Measurements from ENCODE around the gene CCSER2. TPM values are rescaled to one million over a fixed set of nuclear protein-coding genes. Genes with fewer than 3 reads are reported as not detected.
"Not testable (repeated sequence)": the region's sequence is repeated elsewhere in the genome, so short reads cannot be mapped to it uniquely, and the experiment has no call there.

CCSER2 gene
- total RNA-seq: 10 to 100 TPM; 86.4 to 93.1 TPM

DNA sequence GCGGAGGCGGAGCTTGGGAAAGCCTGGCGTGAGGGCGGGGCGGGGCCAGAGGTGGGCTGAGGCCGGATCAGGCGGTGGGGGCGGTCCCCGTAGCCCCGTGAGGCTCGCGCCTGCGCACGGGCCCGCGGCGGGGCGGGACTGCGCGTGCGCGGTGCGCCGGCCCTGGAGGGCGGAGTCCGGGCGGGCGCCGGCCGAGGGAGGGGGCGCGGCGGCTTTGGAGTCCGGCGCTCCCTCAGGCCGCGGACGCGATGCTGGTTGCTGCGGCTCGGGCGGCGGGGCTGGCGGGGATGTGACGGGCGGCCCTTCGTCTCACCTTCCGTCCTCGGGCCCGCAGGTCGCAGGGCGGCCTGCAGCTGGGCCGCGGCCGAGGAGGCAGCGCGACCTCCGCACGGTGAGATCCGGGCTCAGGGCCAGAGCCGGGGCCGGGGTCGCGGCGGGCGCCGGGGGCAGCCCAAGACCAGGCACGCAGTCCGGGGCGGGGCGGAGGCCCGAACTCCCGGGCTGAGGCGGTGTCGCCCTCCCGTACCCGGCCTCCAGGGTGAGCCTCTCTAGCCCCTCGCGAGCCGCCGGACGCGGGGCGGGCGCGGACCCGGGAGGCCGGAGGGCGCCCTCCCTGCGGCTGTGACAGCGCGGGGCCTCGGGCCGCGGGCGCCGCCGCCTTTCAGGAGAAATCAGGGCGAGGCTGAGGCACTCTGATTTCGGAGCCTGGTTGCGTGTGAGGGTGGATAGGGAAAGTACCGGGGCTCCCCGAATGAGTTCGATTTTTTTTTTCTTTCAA lies at the start of gene CCSER2:
Gene CCSER2 (plus strand): TSS at position 172 of the 778 bp plus-strand sequence. CDS start 42,464 bp downstream, outside the sequence.
- Mint-ChIP-seq H3K27ac (peak within 1 kb of the TSS; percentile 99), H3K27me3 (peaks cover under 1% of the 10 kb centered on the region), H3K4me1 (peaks cover 35% of the 10 kb centered on the region), H3K36me3 (ENCODE audit: low read depth) (peaks cover 19% of the 10 kb centered on the region), H3K4me3 (peak within 1 kb of the TSS; percentile 86), H3K9me3 (peaks cover 2% of the 10 kb centered on the region)
- CTCF ChIA-PET: interaction anchor here (0.7 to 3.0 kb wide), 5 partner anchors 13 to 150 kb away, joined by 3 to 11 read pairs (median 3); no protein-coding TSS in a partner anchor
- POLR2A ChIA-PET: interaction anchor here (0.8 kb wide), 1 partner anchor 61 kb away, joined by 3 read pairs; no protein-coding TSS in a partner anchor
- DNase-seq: peak; percentile 90

DNA sequence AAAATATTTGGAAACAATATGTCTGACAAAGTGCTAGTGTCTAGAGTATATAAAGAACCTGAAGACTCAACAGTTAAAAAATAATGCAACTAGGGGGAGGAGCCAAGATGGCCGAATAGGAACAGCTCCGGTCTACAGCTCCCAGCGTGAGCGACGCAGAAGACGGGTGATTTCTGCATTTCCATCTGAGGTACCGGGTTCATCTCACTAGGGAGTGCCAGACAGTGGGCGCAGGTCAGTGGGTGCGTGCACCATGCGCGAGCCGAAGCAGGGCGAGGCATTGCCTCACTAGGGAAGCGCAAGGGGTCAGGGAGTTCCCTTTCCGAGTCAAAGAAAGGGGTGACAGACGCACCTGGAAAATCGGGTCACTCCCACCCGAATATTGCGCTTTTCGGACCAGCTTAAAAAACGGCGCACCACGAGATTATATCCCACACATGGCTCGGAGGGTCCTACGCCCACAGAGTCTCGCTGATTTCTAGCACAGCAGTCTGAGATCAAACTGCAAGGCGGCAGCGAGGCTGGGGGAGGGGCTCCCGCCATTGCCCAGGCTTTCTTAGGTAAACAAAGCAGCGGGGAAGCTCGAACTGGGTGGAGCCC lies 48.4 kb upstream of the CCSER2 start:
- CTCF ChIA-PET; H3K27ac Mint-ChIP-seq; H3K36me3 Mint-ChIP-seq (ENCODE audit: low read depth); H3K4me1 Mint-ChIP-seq; POLR2A ChIA-PET; H3K9me3 Mint-ChIP-seq; H3K4me3 Mint-ChIP-seq; DNase-seq: not testable (repeated sequence)
- H3K27me3 Mint-ChIP-seq: peaks cover 32% of the 10 kb centered on the region

GRCh38 chr10:84286695-84287094 lies 41.7 kb upstream of the CCSER2 start:
- no peak for DNase-seq
- Mint-ChIP-seq H3K27me3 (peaks cover 26% of the 10 kb centered on the region), H3K36me3 (ENCODE audit: low read depth) (no peaks in the 10 kb centered on the region)

DNA sequence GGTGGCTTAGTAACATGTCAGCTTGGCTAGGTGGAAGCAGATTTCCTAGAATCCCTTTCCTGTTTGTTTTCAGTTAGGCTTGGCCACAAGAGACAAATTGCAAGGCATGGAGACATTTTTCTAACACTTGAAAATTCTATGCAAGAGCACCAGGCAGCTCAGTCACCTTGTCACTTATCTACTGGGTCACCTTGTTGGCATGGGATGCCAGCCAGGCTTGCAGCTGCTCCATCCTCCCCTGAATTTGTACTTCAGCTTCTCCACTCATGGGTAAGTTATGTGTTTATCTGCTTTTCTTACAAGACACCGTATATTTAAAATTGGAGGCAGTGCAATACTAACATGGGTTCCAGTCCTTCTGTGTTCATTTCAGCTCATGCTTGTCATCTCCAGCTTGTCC lies 40.2 kb upstream of the CCSER2 start:
- peaks cover 6% of the 10 kb centered on the region for H3K4me1 Mint-ChIP-seq
- peaks cover 26% of the 10 kb centered on the region for H3K27me3 Mint-ChIP-seq
- DNase-seq: no peak
- H3K36me3 Mint-ChIP-seq (ENCODE audit: low read depth): no peaks in the 10 kb centered on the region
- no peak overlapping the region for H3K27ac Mint-ChIP-seq
- no peaks in the 10 kb centered on the region for H3K9me3 Mint-ChIP-seq
- ChIA-PET CTCF (interaction anchor here (1.6 to 2.6 kb wide), 3 partner anchors 16 to 24 kb away, joined by 3 to 10 read pairs (median 5); no protein-coding TSS in a partner anchor), POLR2A (no interaction called here)
- no peak overlapping the region for H3K4me3 Mint-ChIP-seq

More at GRCh38 chr10:84286695-84287094, 41.7 kb upstream of the CCSER2 start:
- Mint-ChIP-seq H3K9me3 (no peaks in the 10 kb centered on the region), H3K27ac (no peak overlapping the region), H3K4me1 (peaks cover 5% of the 10 kb centered on the region), H3K4me3 (no peak overlapping the region)
- ChIA-PET CTCF (interaction anchor here (2.4 kb wide), 1 partner anchor 18 kb away, joined by 5 read pairs; no protein-coding TSS in a partner anchor), POLR2A (no interaction called here)

DNA sequence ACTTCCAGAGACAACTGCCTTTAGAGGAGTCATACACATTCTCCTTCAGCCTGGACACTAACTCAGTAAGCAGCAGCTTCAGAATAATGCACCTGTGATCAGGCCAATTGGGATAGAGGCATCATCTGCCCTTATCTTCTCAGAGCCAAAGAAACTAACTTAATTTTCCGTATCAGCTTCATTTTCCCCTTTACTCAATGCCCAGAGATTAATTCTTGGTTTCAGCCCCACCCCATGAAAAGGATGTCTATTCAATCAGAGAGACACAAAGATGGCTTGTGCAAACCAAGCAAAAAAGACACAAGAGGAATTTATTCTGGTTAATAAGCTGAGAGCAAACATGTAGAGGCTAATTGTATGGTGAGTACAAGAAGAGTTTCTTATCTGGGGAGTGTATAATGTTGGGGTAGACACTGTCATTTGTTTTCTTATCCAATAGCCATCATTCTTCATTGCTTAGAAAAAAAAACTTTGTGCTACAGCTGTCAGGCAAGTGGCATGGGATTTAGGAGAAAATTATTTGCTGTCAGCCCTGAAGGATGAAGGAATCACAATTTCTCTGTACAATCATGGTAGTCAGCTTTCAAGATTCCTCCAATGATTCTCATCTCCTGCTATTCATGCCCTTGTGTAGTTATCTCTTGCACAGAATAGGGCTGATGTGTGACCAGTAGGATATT lies 38.7 kb upstream of the CCSER2 start:
- Mint-ChIP-seq H3K27ac (no peak overlapping the region), H3K9me3 (no peaks in the 10 kb centered on the region), H3K4me1 (peaks cover 21% of the 10 kb centered on the region), H3K36me3 (ENCODE audit: low read depth) (no peaks in the 10 kb centered on the region), H3K27me3 (peaks cover 26% of the 10 kb centered on the region), H3K4me3 (no peak overlapping the region)
- POLR2A ChIA-PET: no interaction called here
- DNase-seq: no peak
- CTCF ChIA-PET: interaction anchor here (0.6 to 2.6 kb wide), 3 partner anchors 12 to 402 kb away, joined by 3 to 10 read pairs (median 3); no protein-coding TSS in a partner anchor

DNA sequence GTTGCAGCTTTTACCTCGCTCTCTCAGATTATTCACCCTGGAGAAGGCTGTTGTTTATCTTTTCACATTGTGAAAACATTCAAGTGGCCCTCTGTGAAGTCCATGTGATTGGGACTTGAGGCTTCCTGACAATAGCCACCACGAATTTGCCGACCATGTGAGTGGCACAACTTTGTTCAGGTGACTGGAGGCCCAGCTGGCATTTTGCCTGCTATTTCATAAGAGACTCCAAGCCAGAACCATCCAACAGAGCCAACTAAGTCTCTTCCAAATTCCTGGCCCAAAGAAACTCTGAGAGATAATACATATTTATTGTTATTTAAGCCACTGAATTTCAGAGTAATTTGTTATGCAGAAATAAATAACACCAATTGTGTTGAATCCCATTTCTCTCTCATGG lies 38.2 kb upstream of the CCSER2 start:
- POLR2A ChIA-PET: no interaction called here
- Mint-ChIP-seq H3K27me3 (peaks cover 26% of the 10 kb centered on the region), H3K4me3 (no peak overlapping the region), H3K4me1 (peaks cover 27% of the 10 kb centered on the region), H3K9me3 (no peaks in the 10 kb centered on the region), H3K27ac (no peak overlapping the region), H3K36me3 (ENCODE audit: low read depth) (no peaks in the 10 kb centered on the region)
- CTCF ChIA-PET: interaction anchor here (2.6 kb wide), 1 partner anchor 23 kb away, joined by 10 read pairs; no protein-coding TSS in a partner anchor
- no peak for DNase-seq

DNA sequence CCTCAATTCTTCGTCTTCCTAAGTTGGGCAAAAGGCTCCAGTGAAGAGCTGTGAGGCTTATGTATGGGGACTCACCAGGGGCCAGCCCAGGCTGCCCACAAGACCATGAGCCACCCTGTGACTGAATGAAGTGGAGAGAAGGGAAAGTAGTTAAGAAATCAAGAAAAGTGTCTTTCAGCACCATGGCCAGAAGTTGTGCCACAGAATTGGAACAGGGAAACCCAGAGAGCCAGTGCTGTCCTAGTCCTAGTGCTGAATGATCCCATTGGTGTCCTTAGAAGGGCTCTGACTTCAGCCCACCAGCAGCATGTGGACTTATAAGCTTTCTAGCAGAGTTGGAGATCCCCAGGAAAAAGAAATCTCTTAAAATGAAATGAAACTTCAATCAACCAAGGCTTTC lies 37.0 kb upstream of the CCSER2 start:
- ChIA-PET CTCF (interaction anchor here (0.7 to 1.1 kb wide), 3 partner anchors 9 to 26 kb away, joined by 3 to 4 read pairs (median 4); no protein-coding TSS in a partner anchor), POLR2A (no interaction called here)
- Mint-ChIP-seq H3K4me1 (peaks cover 35% of the 10 kb centered on the region), H3K36me3 (ENCODE audit: low read depth) (no peaks in the 10 kb centered on the region), H3K27me3 (peaks cover 26% of the 10 kb centered on the region), H3K9me3 (no peaks in the 10 kb centered on the region), H3K4me3 (no peak overlapping the region), H3K27ac (no peak overlapping the region)
- no peak for DNase-seq

GRCh38 chr10:84292502-84292901 lies 35.9 kb upstream of the CCSER2 start:
- CTCF ChIA-PET: interaction anchor here (0.9 to 1.8 kb wide), 3 partner anchors 25 to 60 kb away, joined by 3 to 5 read pairs (median 4); no protein-coding TSS in a partner anchor
- DNase-seq: no peak
- Mint-ChIP-seq H3K36me3 (ENCODE audit: low read depth) (no peaks in the 10 kb centered on the region), H3K4me3 (no peak overlapping the region), H3K27me3 (peaks cover 26% of the 10 kb centered on the region), H3K4me1 (peaks cover 33% of the 10 kb centered on the region), H3K9me3 (no peaks in the 10 kb centered on the region), H3K27ac (no peak overlapping the region)
- POLR2A ChIA-PET: interaction anchor here (0.6 kb wide), 1 partner anchor 111 kb away, joined by 3 read pairs; no protein-coding TSS in a partner anchor

DNA sequence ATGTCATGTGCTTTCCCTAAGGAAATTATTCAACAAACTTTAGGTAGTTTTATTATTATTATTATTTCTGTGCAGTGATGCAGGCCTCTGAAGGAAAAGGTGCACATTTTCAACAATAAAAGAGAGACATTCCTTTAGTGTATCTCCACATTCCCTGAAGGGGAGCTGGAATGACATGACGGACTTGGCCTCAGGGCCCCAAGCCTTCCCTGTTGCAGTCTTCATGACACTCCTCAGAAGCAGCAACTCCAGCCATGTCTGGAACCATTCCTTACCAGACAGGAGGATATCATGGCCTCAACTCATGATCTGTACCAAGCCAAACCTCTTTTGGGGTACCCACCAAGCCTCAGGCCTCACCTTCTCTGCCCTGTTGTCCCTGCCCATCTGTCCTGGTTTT lies 35.2 kb upstream of the CCSER2 start:
- H3K9me3 Mint-ChIP-seq: no peaks in the 10 kb centered on the region
- ChIA-PET POLR2A (no interaction called here), CTCF (interaction anchor here (0.9 to 1.8 kb wide), 4 partner anchors 22 to 59 kb away, joined by 3 to 5 read pairs (median 4); no protein-coding TSS in a partner anchor)
- no peak overlapping the region for H3K4me3 Mint-ChIP-seq
- no peak for DNase-seq
- no peaks in the 10 kb centered on the region for H3K36me3 Mint-ChIP-seq (ENCODE audit: low read depth)
- peaks cover 30% of the 10 kb centered on the region for H3K4me1 Mint-ChIP-seq
- H3K27ac Mint-ChIP-seq: peak overlapping the region; percentile 1
- H3K27me3 Mint-ChIP-seq: peaks cover 27% of the 10 kb centered on the region

DNA sequence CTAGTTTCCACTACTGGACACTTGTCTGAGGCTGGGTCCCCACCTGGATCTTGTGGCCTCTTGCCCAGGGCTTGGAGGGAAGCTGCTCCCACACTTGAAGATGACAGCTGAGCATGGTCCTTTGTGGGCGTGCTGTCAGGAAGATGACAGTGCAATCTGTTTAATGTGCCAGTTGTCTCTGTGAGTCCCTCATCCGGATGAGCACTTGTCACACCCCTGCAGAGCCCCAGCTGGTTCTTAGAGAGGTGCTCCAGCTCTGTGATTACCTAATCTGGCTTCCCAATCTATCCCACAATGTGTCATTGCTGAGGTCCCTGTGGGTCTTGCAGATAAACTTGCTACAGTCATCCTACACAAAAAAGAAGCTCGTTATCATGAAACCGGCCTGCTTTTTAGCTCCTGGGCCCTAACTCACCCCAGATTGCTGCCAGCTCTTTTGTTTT lies 34.8 kb upstream of the CCSER2 start:
- no peak overlapping the region for H3K4me3 Mint-ChIP-seq
- H3K27ac Mint-ChIP-seq: peak overlapping the region; percentile 1
- no peaks in the 10 kb centered on the region for H3K9me3 Mint-ChIP-seq
- ChIA-PET POLR2A (no interaction called here), CTCF (interaction anchor here (1.2 to 1.8 kb wide), 3 partner anchors 22 to 59 kb away, joined by 3 to 5 read pairs (median 4); no protein-coding TSS in a partner anchor)
- no peaks in the 10 kb centered on the region for H3K36me3 Mint-ChIP-seq (ENCODE audit: low read depth)
- DNase-seq: peak; percentile 15
- H3K4me1 Mint-ChIP-seq: peaks cover 30% of the 10 kb centered on the region
- peaks cover 28% of the 10 kb centered on the region for H3K27me3 Mint-ChIP-seq

DNA sequence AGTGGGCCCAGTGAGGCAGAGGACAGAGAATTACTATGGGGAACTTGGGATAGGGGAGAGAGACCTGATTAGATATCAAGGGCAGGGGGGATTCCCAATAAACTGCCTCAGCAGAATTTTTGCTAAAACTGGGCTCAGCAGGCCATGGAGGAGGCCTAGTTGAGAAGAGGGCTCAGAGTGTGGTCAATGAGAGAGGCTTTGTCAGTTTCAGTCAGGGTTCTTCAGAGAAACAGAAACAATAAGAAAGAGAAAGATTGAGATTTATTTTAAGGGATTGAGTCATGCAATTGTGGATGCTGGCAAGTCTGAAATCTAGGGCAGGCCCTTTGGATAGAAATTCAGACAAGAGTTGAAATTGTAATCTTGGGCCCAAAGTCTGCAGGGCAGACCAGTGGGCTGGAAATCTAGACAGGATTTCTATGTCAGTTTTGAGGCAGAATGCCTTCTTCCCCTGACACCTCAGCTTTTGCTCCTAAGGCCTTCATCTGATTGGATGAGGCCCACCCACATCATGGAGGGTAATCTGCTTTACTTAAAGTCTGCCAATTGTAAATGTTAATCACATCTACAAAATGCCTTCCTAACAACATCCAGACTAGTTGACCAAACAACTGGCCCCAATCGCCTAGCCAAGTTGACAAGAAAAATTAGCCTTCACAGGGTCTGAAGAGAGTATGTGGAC lies 33.5 kb upstream of the CCSER2 start:
- ChIA-PET CTCF (no interaction called here), POLR2A (no interaction called here)
- Mint-ChIP-seq H3K27ac (peak overlapping the region; percentile 67), H3K27me3 (peaks cover 20% of the 10 kb centered on the region), H3K4me3 (no peak overlapping the region), H3K9me3 (no peaks in the 10 kb centered on the region), H3K36me3 (ENCODE audit: low read depth) (no peaks in the 10 kb centered on the region), H3K4me1 (peaks cover 30% of the 10 kb centered on the region)
- DNase-seq: peak; percentile 12
